ENCODE measurements around the gene TSC22D4. TPM values are rescaled to one million over a fixed set of nuclear protein-coding genes. Genes with fewer than 3 reads are reported as not detected.
A peak's percentile ranks its signal among the peaks of the same experiment; 100 is the strongest.
"Not testable (repeated sequence)": the region's sequence is repeated elsewhere in the genome, so short reads cannot be mapped to it uniquely, and the experiment has no call there.

The TSC22D4 gene
- 42.4 TPM for total RNA-seq
- long read RNA-seq, partial matches to known transcripts = 15 of 28 reads
- long read RNA-seq, other reads (novel, unspliced or antisense) = 8 of 28 reads

- peak; percentile 97 for DNase-seq (ENCODE audit: low spot score)
Observed at GRCh38 chr7:100478958-100479660, at the start of gene TSC22D4. Gene TSC22D4 (minus strand): TSS chr7:100479214. CDS start chr7:100478038, 1,176 bp downstream.

DNA sequence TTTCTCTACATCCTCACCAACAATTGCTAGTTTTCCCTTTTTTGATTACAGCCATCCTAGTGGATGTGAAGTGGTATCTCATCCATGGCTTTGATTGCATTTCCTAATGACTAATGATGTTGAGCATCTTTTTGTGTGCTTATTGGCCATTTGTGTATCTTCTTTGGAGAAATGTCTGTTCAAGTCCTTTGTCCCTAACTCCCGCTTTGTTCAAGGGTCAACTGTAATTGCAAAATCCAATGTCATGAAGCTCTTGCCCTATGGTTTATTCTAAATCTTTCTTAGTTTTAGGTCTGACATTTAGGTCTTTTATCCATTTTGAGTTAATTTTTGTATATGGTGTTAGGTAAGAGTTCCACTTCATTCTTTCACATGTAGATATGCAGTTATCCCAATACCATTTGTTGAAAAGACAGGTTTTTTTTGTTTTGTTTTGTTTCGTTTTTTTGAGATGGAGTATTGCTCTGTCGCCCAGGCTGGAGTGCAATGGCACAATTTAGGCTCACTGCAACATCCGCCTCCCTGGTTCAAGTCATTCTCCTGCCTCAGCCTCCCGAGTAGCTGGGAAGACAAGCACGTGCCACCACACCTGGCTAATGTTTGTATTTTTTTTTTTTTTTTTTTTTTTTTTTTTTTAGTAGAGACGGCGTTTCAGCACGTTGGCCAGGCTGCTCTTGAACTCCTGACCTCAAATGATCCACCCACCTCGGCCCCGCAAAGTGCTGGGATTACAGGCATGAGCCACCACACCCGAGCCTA, 49.3 kb upstream of the TSC22D4 start:
- DNase-seq (ENCODE audit: low spot score) = not testable (repeated sequence)

- not testable (repeated sequence) for DNase-seq (ENCODE audit: low spot score)
Observed at GRCh38 chr7:100523192-100523591, 44.2 kb upstream of the TSC22D4 start.

DNA sequence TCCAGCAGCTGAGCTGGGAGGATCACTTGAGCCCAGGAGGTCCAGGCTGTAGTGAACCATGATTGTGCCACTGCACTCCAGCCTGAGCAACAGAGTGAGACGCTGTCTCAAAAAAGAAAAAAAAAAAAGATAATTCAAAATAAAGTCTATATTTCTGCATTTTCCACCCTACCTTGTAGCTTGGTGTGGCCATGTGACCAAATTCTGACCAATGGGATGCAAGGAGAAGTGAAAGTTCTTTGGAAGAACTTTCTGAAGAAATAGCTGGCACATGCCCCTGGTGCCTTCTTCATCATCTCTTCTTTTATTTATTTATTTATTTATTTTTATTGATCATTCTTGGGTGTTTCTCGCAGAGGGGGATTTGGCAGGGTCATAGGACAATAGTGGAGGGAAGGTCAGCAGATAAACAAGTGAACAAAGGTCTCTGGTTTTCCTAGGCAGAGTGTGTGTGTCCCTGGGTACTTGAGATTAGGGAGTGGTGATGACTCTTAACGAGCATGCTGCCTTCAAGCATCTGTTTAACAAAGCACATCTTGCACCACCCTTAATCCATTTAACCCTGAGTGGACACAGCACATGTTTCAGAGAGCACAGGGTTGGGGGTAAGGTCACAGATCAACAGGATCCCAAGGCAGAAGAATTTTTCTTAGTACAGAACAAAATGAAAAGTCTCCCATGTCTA, 43.0 kb upstream of the TSC22D4 start:
- not testable (repeated sequence) for DNase-seq (ENCODE audit: low spot score)

DNA sequence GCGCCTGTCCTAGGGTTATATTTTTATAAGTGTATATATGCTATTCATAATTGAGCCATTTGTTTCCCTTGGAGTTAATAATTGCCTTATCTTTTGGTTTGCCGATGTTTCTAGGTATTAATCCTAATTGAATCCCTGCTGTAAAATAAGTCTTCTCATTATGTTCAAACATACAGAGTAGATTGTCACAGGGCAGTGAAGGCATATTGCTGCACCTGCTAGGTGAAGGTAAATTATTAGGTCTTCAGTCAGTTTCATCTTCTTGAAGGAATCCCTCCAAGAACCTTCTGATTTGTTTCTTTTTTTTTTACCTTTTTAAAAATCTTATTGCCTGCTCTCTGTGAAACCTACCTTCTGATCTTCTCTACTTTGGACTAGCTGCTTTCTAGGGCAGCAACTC, 42.1 kb upstream of the TSC22D4 start:
- no peak for DNase-seq (ENCODE audit: low spot score)

- DNase-seq (ENCODE audit: low spot score) = no peak
Observed at GRCh38 chr7:100520138-100520537, 41.1 kb upstream of the TSC22D4 start.

DNA sequence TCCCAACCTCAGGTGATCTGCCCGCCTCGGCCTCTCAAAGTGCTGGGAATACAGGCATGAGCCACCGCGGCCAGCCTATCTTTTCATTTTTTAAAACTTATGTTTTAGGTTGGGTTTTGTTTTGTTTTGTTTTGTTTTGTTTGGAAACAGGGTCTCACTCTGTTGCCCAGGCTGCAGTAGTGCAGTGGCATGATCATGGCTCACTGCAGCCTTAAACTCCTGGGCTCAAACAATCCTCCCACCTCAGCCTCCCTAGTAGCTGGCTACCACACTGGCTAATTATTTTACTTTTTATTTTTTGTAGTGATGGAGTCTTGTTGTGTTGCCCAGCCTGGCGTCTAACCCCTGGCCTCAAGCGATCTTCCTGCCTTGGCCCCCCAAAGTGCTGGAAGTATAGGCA, 40.6 kb upstream of the TSC22D4 start:
- no peak for DNase-seq (ENCODE audit: low spot score)

GRCh38 chr7:100517305-100517704, 38.3 kb upstream of the TSC22D4 start:
- DNase-seq (ENCODE audit: low spot score) = no peak

GRCh38 chr7:100516135-100516812, 37.3 kb upstream of the TSC22D4 start:
- DNase-seq (ENCODE audit: low spot score) = no peak

DNA sequence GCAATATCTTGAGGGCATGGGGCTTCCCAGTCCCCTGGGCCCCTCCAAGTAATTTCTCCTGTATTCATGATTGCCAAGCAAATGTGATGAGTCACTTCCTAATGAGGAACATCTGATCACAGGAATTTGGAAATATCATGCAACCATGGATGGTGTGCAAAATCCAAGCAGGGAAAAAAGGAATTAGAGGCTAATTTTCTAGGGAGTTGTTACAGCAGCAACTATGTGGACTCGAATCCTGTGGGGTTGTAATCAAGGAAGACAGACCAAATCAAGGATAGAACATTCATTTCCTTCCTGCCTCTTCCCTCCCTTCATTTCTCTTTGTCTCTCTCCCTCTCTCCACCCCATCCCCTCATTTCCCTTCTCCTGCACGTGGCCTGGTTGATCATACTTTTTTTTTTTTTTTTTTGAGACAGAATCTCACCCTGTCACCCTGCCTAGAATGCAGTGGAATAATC, 36.1 kb upstream of the TSC22D4 start:
- no peak for DNase-seq (ENCODE audit: low spot score)

DNA sequence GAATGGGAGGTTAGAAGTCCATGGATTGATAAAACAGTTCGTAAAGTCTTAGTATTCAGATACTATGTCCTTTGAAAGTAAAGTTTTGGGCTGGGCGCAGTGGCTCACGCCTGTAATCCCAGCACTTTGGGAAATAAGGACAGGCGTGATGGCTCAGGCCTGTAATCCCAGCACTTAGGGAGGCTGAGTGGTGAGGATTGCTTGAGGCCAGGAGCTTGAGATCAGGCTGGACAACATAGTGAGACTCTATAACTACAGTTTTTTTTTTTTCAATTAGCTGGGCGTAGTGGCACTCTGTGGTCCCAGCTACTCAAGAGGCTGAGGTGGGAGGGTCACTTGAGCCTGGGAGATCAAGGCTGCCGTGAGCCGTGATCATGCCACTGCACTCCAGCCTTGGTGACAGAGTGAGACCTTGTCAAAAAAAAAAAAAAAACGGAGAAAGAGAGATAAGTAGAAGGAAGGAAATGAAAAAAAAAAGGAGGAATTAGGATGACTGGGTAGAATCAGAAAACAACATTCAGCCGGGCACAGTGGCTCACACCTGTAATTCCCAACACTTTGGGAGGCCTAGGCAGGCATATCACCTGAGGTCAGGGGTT, 34.3 kb upstream of the TSC22D4 start:
- DNase-seq (ENCODE audit: low spot score) = no peak

DNA sequence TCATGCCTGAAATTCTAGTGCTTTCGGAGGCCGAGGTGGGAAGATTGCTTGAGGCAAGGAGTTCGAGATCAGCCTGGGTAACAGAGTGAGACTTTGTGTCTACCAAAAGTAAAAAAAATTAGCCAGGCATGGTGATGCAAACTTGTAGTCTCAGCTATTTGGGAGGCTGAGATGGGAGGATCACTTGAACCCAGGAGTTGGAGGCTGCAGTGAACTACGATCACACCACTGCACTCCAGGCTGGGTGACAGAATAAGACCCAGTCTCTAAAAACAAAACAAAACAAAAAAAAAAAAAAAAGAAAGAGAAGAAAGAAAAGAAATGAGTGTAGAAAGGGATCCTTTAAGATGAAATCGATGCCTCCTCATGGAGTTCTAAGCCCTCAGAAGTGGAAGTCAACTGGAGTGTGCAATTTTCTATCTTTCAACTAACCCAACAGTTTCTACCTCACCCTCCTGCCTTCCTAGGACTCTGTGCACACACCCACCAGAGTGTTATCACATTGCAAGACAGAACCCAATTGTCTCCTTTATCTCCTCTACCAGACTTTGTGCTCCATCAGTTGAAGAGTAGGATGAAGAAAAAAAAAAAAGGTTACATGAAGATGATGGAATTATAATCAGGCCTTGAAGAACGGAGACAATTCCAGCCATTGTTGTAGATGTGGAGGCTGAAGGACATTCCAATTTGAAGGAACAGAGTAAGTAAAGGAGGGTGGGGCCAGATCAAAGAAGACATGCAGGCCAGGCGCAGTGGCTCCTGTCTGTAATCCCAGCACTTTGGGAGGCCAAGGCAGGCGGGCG, 31.6 kb upstream of the TSC22D4 start:
- DNase-seq (ENCODE audit: low spot score) = no peak

GRCh38 chr7:100509231-100509630, 30.2 kb upstream of the TSC22D4 start:
- no peak for DNase-seq (ENCODE audit: low spot score)

GRCh38 chr7:100506356-100506923, 27.4 kb upstream of the TSC22D4 start:
- no peak for DNase-seq (ENCODE audit: low spot score)

- DNase-seq (ENCODE audit: low spot score) = no peak
Observed at GRCh38 chr7:100504887-100505611, 26.0 kb upstream of the TSC22D4 start.

- DNase-seq (ENCODE audit: low spot score) = not testable (repeated sequence)
Observed at GRCh38 chr7:100504031-100504430, 25.0 kb upstream of the TSC22D4 start.

- not testable (repeated sequence) for DNase-seq (ENCODE audit: low spot score)
Observed at GRCh38 chr7:100500743-100501142, 21.7 kb upstream of the TSC22D4 start.

- DNase-seq (ENCODE audit: low spot score) = no peak
Observed at GRCh38 chr7:100496509-100496908, 17.5 kb upstream of the TSC22D4 start.
